ENCODE measurements around the gene FBXO10. TPM values are rescaled to one million over a fixed set of nuclear protein-coding genes. Genes with fewer than 3 reads are reported as not detected.

The FBXO10 gene
- total and polyA plus RNA-seq, 2 donors from 2014 or later = 6.2 to 6.7 TPM

DNA sequence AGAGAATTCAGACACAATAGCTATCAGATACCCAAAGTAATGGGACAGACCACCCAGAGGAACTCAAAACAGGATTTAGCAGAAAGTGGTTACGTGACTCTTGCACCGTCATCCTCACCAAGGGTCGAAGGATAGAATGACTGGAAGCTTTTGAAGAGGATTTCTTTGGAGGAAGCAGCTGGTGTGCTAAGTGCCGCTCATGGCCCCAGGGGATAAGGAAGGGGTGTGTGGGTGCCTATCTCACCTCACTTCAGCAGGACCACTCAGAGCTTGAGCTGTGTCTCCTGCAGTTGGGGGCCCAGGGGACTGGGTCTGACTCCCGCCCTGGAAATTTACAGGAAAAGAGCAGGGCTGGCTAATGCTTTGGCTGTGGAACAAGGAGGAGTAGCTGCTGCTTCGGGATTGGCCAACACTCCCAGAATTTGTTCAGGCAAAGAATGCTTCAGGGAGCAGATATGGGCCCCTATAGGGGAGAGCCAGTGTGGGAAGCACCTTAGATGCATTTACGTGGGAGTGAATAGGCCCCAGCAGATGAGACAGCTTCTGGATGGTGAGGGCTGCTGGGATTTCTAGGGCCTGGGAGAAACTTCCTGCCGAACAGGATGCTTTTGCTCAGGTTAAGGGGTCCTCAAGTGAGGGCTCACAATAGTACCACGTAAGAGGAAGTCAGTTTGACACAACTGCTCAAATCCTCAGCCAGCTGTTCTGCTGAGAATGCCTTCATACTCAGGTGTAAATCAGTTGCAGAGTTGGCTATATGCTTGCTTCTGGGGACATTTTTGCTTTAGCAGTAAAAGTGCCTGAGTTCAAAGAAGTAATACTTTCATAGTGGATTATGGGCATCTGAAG lies 45.3 kb upstream of the FBXO10 start:
- intact Hi-C loops (cut with DNase I) = no loop called here
- Histone ChIP-seq H3K9me3 (ENCODE audit: control insufficient read depth in 2 of 3, insufficient read depth in 1 of 3, low read length in 3 of 3) (no peaks in the 10 kb centered on the region), H3K4me1 (ENCODE audit: control insufficient read depth in 2 of 3, insufficient read depth in 2 of 3, low read depth in 1 of 3, low read length in 3 of 3) (no peaks in the 10 kb centered on the region), H3K4me3 (ENCODE audit: low read length in 3 of 3) (no peak overlapping the region), H3K9ac (ENCODE audit: low read length in 3 of 3) (no peak overlapping the region), H3K27ac (ENCODE audit: low read depth in 2 of 2, low read length in 2 of 2) (no peak overlapping the region), H3K27me3 (ENCODE audit: control insufficient read depth, insufficient read depth, low read length) (no peaks in the 10 kb centered on the region), H3K36me3 (ENCODE audit: control insufficient read depth in 2 of 3, insufficient read depth in 3 of 3, low read length in 3 of 3) (no peaks in the 10 kb centered on the region)
- peak in 1 of 5 donors; percentile 26 for DNase-seq
- FAIRE-seq = no peak
- TF ChIP-seq, protein P1, sequence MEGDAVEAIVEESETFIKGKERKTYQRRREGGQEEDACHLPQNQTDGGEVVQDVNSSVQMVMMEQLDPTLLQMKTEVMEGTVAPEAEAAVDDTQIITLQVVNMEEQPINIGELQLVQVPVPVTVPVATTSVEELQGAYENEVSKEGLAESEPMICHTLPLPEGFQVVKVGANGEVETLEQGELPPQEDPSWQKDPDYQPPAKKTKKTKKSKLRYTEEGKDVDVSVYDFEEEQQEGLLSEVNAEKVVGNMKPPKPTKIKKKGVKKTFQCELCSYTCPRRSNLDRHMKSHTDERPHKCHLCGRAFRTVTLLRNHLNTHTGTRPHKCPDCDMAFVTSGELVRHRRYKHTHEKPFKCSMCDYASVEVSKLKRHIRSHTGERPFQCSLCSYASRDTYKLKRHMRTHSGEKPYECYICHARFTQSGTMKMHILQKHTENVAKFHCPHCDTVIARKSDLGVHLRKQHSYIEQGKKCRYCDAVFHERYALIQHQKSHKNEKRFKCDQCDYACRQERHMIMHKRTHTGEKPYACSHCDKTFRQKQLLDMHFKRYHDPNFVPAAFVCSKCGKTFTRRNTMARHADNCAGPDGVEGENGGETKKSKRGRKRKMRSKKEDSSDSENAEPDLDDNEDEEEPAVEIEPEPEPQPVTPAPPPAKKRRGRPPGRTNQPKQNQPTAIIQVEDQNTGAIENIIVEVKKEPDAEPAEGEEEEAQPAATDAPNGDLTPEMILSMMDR (IDR thresholded peaks at IDR 0.05; ENCODE audit: borderline replicate concordance, extremely low read depth, insufficient read depth) = no peak

DNA sequence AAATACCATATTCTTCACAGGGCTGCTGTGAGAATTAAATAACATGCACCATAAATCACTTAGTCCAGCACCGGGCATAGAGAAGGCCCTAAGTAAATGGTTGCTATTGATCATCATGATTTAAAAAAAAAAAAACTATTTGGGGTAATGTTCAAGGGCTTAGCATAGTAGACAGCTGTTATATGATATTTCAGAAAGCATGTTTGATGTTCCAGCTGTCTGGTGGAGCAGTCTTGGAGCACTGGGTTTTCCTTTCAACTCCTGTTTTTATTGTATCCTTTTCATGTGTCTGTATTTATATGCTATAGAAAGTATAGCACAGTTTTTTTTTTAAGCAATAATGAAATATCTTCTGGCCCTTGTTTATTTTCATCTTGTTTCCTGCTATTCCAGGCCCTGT lies 44.2 kb upstream of the FBXO10 start:
- H3K9me3 ChIP-seq (ENCODE audit: control insufficient read depth in 2 of 3, insufficient read depth in 1 of 3, low read length in 3 of 3) = no peaks in the 10 kb centered on the region
- no peak overlapping the region for H3K9ac ChIP-seq (ENCODE audit: low read length in 3 of 3)
- TF ChIP-seq, protein P1 (IDR thresholded peaks at IDR 0.05; ENCODE audit: borderline replicate concordance, extremely low read depth, insufficient read depth) = no peak
- DNase-seq (no peak), FAIRE-seq (no peak)
- H3K27me3 ChIP-seq (ENCODE audit: control insufficient read depth, insufficient read depth, low read length) = no peaks in the 10 kb centered on the region
- intact Hi-C loops (cut with DNase I) = no loop called here
- no peaks in the 10 kb centered on the region for H3K4me1 ChIP-seq (ENCODE audit: control insufficient read depth in 2 of 3, insufficient read depth in 2 of 3, low read depth in 1 of 3, low read length in 3 of 3)
- H3K36me3 ChIP-seq (ENCODE audit: control insufficient read depth in 2 of 3, insufficient read depth in 3 of 3, low read length in 3 of 3) = no peaks in the 10 kb centered on the region
- H3K27ac ChIP-seq (ENCODE audit: low read depth in 2 of 2, low read length in 2 of 2) = no peak overlapping the region
- H3K4me3 ChIP-seq (ENCODE audit: low read length in 3 of 3) = no peak overlapping the region

DNA sequence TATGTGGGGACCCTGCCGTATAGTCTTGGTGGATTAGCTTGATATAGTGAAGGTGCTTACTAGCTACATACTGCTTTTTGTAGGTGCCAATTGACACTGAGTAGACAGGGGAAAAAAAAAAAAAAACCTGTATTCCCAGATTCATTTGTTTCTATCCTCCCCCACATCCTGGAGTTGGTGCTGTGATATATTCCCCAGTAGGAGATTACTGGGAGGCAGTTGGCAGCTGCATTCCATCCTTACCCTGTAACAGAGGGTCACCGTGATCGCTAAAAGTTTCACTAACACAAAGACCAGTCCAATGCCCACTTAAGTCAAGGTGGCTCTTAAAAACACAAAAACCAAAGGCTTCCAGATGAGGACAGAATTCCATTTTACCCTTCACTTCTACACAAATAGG lies 43.6 kb upstream of the FBXO10 start:
- DNase-seq (peak in 3 of 5 donors; percentile 31 to 53 (median 36)), FAIRE-seq (no peak)
- TF ChIP-seq, protein P1 (IDR thresholded peaks at IDR 0.05; ENCODE audit: borderline replicate concordance, extremely low read depth, insufficient read depth) = no peak
- Histone ChIP-seq H3K9ac (ENCODE audit: low read length in 3 of 3) (no peak overlapping the region), H3K36me3 (ENCODE audit: control insufficient read depth in 2 of 3, insufficient read depth in 3 of 3, low read length in 3 of 3) (no peaks in the 10 kb centered on the region), H3K27me3 (ENCODE audit: control insufficient read depth, insufficient read depth, low read length) (no peaks in the 10 kb centered on the region), H3K9me3 (ENCODE audit: control insufficient read depth in 2 of 3, insufficient read depth in 1 of 3, low read length in 3 of 3) (no peaks in the 10 kb centered on the region), H3K27ac (ENCODE audit: low read depth in 2 of 2, low read length in 2 of 2) (no peak overlapping the region), H3K4me1 (ENCODE audit: control insufficient read depth in 2 of 3, insufficient read depth in 2 of 3, low read depth in 1 of 3, low read length in 3 of 3) (no peaks in the 10 kb centered on the region), H3K4me3 (ENCODE audit: low read length in 3 of 3) (no peak overlapping the region)
- intact Hi-C loops (cut with DNase I) = no loop called here
